HG03039 (cell line): Measurements from ENCODE around the gene CSMD2.

Source experiments
- ATAC-seq: cut with Tn5 transposase; IDR thresholded peaks from one replicate; pipeline ENCODE4 v1.9.1; 2021; ENCODE audit warnings: mild to moderate bottlenecking, moderate library complexity; ENCODE audit not compliant: unreplicated experiment

The CSMD2 gene

DNA sequence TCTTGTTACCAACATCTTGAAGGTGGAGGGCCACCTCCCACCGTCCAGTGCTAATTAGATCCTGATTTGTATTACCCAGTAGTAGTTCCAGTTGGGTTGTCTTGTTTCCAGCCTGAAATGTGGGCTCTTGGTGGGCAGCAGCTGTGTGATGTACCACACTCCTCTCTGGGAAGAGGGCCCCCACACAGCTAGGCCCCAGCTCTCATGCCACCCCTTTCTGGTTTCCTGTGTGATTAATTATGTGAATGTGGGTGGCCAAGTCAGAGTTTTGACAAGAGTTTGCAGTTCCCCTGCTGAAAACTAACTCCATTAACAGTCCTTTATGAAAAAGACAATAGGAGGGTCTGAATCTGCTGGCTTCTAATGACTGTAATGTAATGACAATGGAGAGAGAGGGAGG is 297.3 kb downstream of the CSMD2 start:
- no peak for ATAC-seq

DNA sequence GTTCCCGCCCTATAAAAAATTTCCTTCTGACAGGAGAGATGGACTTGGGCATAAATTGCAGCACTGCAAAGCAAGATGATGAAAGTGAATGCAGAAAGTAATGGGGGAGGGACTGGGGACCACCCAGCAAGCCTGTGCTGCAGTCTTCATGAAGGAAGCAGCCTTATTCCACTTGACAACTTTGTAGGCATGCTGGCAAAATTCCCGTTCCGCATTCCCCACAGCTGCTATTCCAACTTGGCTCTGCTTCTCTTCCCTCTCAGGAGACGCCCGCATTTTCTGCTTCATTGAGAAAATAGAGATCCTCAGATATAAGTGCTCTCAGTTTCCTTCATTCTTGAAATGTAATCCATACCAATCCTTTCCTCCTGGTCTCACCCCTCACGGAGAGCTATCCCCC is 298.7 kb downstream of the CSMD2 start:
- no peak for ATAC-seq

DNA sequence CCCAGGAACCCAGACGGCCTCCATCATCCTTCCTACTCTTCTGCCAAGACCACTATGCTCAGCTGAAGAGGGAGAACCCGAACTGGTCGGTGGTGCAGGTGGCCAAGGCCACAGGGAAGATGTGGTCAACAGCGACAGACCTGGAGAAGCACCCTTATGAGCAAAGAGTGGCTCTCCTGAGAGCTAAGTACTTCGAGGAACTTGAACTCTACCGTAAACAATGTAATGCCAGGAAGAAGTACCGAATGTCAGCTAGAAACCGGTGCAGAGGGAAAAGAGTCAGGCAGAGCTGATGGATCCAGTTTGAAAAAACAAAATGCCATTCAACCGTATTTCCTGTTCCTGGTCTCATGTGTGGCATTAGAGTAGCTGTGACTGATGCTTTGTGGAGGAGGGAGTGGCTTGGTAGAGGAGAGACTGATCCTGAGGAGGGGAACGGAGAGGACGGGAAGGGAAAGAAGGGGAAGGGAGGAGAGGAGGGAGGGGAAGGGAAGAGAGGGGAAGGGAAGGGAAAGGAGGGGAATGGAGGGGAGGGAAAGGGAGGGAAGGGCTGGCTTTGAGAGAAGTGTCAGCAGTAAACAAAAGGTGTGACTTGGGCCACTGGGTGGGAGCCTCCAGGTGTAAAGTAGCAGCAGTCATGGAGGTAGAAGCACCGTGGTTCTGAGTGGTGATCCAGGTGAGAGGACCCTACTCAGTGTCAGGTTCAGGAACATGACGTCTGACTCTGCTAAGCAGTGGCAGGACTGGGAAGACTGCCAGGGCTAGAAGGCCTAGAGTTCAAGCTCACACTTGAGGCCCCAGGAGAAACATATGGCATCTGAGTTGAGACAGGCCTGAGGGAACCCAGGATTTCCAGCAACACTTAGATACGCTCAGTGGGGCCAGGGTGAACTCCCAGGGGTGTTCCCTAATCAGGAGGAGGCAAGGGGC is 300.3 kb downstream of the CSMD2 start:
- ATAC-seq, result no peak

DNA sequence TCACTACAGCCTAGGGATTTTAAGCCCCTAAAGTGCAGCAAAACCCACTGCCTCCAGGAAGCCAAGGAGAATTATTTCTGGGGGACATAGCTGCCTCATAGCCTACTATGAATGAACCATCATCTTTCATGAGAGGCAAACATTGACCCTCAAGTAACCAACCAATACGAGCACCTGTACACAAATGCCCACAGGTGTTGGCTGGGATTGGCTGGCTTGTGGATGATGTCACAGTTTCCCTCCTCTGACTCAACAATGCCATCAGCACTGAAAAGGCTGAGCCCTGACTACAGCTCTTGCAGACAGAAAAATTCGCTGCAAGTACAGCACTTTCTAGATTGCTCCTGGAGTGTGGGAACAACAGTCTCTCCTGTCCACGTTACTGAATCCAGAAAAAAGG is 301.3 kb downstream of the CSMD2 start, which contains the start of gene HMGB4:
TSS of gene HMGB4 (plus strand) at position 301 of the 400 bp plus-strand sequence. CDS start 113 bp downstream, outside the sequence.
- no peak for ATAC-seq

DNA sequence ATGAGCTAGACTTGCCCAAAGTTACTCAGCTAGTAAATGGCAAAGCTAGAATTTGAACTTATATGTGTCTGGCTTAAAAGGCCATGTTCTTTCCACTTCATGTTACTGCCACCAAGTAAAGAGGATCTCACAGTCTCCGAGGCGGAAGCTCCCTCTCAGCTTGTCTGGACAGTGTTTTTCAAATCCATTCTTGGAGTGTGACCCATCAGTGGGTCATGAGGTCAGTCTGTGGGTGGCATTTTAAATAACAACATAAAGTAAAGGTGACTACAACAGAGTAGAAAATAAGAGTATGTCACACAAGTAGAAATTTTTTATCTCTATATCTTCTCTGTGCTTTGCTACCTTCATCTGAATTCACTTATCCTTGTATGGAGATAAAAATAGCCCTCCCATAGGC is 304.4 kb downstream of the CSMD2 start:
- ATAC-seq, result no peak

DNA sequence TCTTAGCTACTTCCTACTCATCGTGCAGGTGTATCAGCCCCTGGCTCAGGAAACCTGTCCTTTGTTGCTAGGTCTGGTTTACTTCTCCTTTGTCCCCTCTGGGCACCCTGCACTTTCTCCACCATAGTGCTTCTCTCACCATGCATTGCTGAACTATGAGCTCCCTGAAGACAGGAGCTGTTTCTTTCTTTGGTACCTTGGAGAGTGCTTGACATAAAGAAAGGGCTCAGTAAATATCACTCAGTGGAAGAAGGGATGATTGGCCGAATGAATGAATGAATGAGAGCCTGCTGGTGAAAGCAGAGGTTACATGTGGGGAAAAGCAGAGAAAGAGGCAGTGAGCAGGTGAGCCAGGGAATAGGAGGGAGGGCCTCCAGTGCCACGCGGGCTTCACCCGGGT is 310.9 kb downstream of the CSMD2 start:
- no peak for ATAC-seq

DNA sequence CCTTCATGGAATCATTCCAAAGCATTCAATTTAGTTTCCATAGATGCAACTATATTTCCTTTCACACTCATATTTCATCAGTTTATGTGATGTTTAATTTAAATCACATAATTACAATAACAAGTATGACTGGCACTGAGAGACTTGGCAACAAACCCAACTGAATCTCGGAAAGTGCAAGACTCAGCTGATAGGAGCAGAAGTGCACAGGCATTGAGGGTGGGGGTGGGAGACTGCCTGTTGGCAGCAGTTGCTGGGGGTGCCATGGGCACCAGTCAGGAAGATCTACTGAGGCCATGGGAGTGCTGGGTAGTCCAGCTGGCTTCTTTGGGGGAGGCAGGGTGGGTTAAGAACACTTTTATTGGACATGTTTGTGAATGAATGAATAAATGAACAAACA is 311.6 kb downstream of the CSMD2 start:
- ATAC-seq, result no peak

DNA sequence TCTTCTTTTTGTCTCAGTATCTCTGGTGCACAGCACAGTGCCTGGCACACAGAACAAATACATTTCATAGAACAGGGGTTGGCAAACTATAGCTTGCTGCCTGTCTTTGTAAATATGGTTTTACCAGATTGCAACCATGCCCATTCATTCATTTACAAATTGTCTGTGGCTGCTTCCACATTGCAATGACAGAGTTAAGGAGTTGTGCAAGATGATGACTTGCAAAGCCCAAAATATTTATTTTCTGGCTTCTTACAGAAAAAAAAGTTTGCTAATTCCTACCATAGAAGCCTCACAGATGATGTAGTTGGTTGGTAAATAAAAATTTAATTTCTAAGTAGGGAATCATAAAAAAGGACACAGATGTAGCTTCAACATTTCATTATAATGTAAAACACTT is 312.3 kb downstream of the CSMD2 start:
- ATAC-seq, result no peak

DNA sequence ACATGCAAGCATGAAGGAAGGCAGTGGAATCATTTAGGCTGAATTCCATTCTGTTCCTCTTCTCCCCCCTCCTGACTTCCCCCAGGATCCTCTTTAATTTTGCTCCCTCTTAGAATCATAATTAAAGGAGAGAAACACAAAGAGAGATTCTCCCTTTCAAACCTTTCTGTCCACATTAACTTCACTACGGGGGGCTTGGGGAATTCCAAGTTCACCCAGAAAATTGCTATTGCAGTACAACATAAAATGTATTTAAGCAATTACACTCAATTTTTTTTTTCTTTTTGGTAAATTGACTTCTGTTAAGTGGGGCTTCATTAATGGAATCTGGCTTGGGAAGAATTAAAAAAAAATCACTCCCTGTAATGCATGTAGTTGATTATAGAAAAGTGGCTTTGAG is 314.5 kb downstream of the CSMD2 start:
- ATAC-seq, result no peak

DNA sequence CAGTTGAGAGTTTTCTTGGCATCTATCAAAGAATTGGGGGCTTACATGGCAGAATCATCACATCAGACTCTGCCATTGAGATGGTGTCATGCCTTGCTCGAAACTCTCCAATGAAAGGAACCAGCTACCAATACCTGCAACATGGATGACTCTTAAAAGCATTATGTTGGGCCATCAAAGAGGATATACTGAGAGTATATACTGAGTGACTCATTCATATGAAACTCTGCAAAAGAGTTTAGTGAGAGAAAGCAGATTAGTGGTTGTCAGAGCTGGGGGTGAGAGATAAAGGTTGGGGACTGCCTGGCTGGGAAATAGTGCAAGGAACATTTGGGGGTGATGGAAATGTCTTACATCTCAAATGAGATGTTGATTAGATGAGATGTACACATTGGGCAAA is 315.8 kb downstream of the CSMD2 start:
- ATAC-seq, result no peak

DNA sequence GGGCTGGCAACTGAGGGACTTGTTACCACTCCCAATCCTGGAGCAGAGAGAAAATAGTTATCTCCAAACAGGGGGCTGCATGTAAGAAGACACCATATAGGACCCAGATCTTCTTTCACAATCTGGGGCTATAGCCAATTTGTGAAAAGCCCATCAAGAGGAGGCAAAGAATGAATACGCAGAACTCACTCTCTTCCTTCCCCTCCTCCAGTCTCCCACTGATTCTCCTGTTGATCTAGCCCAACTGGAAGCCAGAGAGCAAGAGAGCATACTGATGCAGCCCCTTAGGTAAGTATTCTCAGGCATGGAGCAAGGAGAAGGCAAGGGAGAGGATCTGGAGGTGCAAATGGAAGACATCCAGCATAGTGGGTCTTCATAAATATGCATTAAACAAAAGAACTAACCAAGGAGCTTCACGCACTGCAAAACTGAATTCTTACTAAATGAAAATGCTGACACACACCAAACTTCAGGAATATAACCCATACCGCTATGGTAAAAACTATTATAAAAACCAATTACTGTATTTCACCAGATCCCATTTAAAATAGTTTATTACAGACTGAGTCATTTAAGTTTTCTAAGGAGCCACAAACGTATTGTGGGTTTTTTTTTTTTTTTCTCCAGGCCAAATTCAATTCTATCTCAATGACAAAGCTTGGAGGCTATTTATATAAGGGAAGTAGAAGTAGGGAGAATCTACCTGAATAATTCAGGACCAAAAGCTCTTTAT is 316.7 kb downstream of the CSMD2 start:
- ATAC-seq, result no peak

DNA sequence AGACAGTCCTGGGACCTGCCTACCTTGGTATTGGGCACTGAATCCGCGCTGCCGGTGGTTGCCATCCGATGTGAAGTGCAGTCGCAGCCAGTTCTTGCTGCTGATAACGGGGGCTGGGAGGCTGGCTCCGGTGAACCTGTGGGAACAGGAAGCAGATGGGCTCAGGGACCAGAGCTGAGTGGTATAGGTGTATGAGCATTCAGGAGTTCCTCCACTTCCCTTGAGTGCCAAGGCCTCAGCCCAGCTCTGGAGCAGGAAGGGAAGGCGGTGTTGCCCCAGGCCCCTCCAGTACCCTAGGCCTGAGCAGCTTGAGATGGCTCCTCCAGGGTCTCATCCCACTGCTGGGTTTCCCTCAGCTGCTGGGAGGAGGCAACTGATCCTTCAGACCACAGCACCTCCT is 318.2 kb downstream of the CSMD2 start:
- no peak for ATAC-seq

DNA sequence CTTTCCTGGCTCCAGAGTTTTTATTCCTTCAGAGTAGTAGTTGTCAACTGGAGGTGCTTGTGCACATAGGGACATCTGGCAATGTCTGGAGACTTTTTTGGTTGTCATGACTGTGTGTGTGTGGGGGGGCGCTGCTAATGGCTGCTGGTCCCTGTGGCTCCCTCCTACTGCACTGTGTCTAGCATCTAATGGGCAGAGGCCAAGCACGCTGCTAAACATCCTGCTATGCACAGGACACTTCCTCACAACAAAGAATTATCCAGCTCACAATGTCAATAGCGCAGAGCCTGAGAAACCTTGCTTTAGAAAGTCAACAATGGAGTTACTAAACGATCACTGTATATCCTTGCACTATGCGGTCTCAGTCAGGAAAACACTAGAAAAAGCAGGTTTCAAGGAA is 320.9 kb downstream of the CSMD2 start:
- no peak for ATAC-seq

DNA sequence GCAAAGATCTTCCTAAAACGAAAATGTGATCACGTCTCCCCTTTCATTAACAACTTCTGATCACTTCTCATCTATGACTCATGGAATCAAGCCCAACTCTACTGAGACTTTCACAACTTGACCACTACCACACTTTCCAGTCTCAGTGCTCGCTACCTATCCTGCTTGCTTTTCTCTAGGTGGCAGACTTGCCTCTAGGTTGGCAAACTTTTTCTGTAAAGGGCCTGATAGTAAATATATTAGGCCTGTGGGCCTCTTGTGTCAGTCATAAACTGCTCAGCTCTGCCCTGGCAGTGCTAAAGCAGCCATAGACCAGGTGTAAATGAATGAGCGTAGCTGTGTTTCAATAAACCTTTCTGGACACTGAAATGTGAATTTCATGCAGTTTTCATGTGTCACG is 322.7 kb downstream of the CSMD2 start:
- ATAC-seq, result no peak

DNA sequence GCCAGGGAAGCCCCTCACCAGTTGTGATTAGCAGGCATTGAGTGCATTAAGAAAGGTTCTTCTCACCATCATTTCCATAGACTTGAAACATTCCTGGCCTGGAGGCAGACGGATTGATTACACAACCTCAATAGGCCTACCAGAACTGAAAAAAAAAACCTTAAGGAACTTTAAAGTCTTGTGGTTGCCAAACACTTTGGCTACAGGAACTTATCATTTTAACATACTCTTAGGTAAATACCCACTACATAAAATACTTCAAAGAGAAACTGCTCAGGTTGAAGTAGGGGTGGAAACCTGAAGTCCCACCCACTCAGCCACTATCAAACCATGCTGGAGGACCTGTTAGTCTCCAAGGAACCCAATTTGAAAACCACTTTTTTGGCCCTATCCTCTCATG is 323.5 kb downstream of the CSMD2 start:
- no peak for ATAC-seq

DNA sequence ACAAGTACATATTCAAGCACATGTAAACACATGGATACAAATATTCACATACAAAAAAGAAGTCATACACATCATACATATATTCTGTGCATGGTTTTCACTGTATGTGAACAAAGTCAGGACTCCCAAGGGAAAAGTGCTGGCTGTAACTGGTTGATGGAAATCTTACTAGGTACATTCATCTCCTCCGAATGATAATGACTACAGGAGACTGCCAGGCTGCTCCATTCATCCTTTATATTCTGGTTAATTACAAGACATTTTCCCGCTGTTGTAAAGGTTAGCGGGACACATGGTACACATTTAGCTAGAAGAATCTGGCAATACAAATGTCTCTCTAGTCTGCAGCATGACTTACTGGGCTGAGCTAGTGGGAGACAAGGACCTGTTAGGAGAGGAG is 327.4 kb downstream of the CSMD2 start:
- ATAC-seq, result no peak

DNA sequence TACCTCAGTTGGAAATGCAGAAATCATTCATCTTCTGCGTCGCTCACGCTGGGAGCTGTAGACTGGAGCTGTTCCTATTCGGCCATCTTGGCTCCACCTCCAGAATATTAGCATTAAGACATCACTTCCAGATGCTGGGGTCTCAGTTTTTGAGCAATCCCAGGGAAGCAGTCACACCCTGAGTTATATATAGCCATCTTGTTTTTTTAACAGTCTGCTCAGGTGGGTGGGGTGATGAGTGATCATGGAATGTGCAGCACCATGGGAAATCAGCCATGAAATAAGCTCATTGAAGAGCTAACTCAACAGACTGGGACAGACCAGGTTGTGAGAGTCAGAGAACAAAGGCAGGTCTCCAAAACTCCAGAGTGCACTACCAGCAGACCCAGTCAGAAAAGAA is 328.1 kb downstream of the CSMD2 start:
- no peak for ATAC-seq

DNA sequence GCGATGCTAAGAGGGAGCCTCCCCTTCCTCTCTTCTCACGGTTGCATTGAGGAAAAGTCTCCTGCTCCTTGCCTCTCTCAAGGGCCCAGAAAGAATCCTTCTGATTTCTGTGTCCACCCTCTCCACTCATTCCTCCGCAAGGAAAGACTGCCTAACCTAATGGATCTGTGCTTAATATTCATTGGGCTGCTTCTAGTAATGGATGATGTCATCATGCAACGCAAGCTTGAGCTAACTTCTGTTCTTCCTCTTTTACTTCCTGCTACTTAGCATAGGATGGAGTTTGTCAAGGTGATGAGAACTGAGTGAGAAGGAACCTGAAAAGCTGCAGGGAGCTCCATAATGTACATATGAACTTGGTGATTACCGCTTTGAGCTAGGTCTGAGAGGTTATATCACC is 336.4 kb downstream of the CSMD2 start:
- ATAC-seq, result no peak

DNA sequence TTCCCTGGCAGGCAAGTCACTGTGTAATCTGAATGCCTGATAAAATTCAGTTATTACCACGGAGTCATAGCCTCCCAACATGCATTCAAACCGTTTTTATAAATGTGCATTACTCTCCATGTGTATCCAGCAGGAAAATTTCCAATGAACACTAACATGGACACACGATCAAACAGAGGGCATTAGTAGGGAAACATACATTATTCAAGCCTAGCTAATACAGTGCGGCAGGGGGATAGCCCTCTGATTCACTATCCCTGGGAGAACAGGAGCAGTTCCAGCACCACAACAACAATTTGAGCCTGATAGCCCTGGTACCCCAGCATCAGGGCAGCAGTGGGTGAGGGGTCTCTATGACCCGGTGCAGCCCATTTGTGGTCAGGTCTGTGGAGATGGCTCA is 337.0 kb downstream of the CSMD2 start:
- no peak for ATAC-seq

DNA sequence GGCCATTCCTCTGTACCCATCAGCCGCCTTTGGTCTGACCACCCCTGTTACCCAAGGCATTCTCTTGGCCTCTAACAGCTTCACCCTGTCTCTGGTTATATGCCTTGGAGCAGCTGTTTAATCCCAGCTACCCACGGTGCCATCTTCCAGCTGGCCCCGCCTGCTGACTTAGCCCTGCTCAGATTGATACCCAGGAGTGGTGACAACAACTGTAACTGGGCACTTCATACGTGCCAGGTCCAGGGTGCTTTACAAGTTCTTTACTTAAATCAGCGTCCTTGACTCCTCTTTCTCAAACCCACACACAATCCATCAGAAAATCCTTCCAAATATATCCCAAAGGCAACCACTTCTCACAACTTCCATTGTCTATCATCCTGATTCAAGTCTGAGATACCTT is 338.3 kb downstream of the CSMD2 start:
- no peak for ATAC-seq

DNA sequence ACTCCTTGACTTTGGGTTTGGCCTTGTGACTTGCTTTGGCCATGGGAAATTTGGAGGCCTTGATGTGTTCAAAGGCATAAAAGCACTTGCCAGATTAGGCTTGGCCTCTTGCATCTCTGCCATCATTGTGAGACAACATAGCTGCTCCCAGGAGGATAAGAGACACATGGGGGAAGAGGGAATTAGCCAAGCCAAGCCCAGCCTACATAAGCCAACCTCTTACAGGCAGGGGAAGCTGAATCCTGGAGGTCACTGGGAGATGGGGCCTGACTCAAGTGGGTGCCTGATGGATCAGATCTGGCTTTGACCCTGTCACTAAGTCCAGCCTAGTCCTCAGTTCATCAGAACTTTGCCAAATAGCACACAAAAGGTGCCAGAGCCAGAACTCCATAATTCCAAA is 338.7 kb downstream of the CSMD2 start:
- ATAC-seq, result no peak

DNA sequence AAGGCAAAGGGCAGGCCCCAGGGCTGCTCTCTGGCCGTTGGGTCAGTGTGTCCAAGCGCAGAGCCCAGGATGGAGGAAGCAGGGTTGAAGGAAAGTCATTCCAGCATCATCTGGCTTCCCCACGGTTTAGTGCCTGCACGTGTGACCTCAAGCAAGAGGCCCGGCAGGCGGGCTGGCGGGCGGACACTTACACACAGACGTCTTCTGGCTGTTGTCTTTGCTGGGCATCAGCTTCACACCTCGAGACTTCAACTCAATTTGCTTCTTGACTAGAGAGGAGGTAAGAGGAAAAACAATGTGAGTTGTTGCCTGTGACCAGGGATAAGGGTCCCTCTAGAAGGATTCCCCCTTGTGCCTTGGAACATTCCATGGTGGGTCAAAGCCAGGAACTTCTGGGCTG is 339.5 kb downstream of the CSMD2 start:
- no peak for ATAC-seq
